ENCODE data around the gene RAB29. TPM values are rescaled to one million over a fixed set of nuclear protein-coding genes. Genes with fewer than 3 reads are reported as not detected.
"Not testable (repeated sequence)": the region's sequence is repeated elsewhere in the genome, so short reads cannot be mapped to it uniquely, and the experiment has no call there.

RAB29 gene
- total and polyA plus RNA-seq, 2 donors, result 11.3 to 18.8 TPM

DNA sequence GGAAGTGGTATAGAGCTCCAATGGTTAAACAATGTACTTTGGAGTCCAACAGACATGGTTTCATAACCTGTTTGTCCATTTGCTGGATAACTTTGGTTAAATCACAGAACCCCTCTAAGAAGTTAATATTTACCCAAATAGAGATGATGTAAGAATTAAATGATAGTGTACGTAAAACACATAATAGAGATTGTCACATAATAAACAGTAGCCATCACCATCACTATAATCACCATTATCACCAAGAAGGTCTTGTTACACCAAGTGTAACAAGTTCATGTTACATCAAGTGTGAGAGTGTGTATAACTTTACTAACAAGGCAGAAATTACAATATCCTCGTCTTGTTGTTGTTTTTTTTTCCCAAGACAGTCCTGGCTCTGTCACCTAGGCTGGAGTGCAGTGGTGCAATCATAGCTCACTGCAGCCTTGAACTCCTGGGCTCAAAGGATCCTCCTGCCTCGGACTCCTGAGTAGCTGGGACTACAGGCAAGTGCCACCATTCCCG is 48.6 kb downstream of the RAB29 start:
- Histone ChIP-seq H3K27ac (ENCODE audit: low read depth in 1 of 2, low read length in 1 of 2) (no peak overlapping the region), H3K36me3 (ENCODE audit: control insufficient read depth in 2 of 2, insufficient read depth in 2 of 2, low read length in 1 of 2) (peaks cover 14 to 70% of the 10 kb centered on the region in 2 donors), H3K27me3 (ENCODE audit: control insufficient read depth in 2 of 2, insufficient read depth in 1 of 2, low read length in 1 of 2) (no peaks in the 10 kb centered on the region), H3K4me3 (ENCODE audit: low read length in 2 of 2) (no peak overlapping the region), H3K9me3 (ENCODE audit: control insufficient read depth in 2 of 2, insufficient read depth in 1 of 2, low read length in 1 of 2) (no peaks in the 10 kb centered on the region), H3K4me1 (ENCODE audit: control insufficient read depth in 2 of 2, insufficient read depth in 2 of 2, low read length in 2 of 2) (no peaks in the 10 kb centered on the region)
- 99% methylated on average over 4 of the region's 4 CpGs for WGBS
- no peak for DNase-seq (ENCODE audit: low read depth in 6 of 9, low spot score in 9 of 9)

DNA sequence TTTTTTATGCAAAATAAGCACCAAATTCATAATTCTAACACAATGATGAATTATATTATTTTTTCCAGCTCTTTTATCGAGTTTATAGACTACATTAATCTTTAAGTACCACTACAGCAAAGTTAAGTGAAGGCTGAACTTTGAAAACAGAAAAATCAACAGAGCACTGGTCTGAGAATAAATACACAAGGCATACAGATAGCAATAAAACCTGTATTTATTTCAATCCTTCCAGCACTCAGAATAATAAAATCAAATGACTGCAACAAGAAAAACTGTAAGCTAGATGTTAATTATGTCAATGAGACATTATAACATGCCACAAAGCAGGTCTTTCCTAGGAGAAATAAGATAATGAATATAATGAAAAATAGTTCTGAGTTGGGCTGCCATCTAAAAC is 49.8 kb downstream of the RAB29 start:
- H3K4me3 ChIP-seq (ENCODE audit: low read length in 2 of 2), result no peak overlapping the region
- no peak for DNase-seq (ENCODE audit: low read depth in 6 of 9, low spot score in 9 of 9)
- H3K36me3 ChIP-seq (ENCODE audit: control insufficient read depth in 2 of 2, insufficient read depth in 2 of 2, low read length in 1 of 2), result peaks cover 14 to 79% of the 10 kb centered on the region in 2 donors
- H3K4me1 ChIP-seq (ENCODE audit: control insufficient read depth in 2 of 2, insufficient read depth in 2 of 2, low read length in 2 of 2), result no peaks in the 10 kb centered on the region
- no peaks in the 10 kb centered on the region for H3K9me3 ChIP-seq (ENCODE audit: control insufficient read depth in 2 of 2, insufficient read depth in 1 of 2, low read length in 1 of 2)
- no peak overlapping the region for H3K27ac ChIP-seq (ENCODE audit: low read depth in 1 of 2, low read length in 1 of 2)
- no peaks in the 10 kb centered on the region for H3K27me3 ChIP-seq (ENCODE audit: control insufficient read depth in 2 of 2, insufficient read depth in 1 of 2, low read length in 1 of 2)
- whole genome bisulfite sequencing, result 97% methylated on average over 1 of the region's 1 CpG

DNA sequence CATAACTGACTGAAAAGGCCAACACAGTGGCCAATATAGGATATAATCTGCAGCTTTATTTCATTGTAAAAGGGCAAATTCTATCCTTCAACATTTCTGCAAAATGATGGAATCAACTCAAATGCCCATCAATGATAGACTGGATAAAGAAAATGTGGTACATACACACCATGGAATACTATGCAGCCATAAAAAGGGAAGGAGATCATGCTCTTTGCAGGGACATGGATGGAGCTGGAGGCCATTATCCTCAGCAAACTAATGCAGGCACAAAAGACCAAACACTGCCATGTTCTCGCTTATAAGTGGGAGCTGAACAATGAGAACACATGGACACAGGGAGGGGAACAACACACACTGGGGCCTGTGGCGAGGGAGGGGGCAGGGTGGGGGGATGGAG is 54.5 kb downstream of the RAB29 start:
- H3K4me3 ChIP-seq (ENCODE audit: low read length in 2 of 2); DNase-seq (ENCODE audit: low read depth in 6 of 9, low spot score in 9 of 9); H3K27ac ChIP-seq (ENCODE audit: low read depth in 1 of 2, low read length in 1 of 2); H3K27me3 ChIP-seq (ENCODE audit: control insufficient read depth in 2 of 2, insufficient read depth in 1 of 2, low read length in 1 of 2); H3K4me1 ChIP-seq (ENCODE audit: control insufficient read depth in 2 of 2, insufficient read depth in 2 of 2, low read length in 2 of 2); H3K9me3 ChIP-seq (ENCODE audit: control insufficient read depth in 2 of 2, insufficient read depth in 1 of 2, low read length in 1 of 2): not testable (repeated sequence)
- peaks cover 30 to 92% of the 10 kb centered on the region in 2 donors for H3K36me3 ChIP-seq (ENCODE audit: control insufficient read depth in 2 of 2, insufficient read depth in 2 of 2, low read length in 1 of 2)
- 98% methylated on average over 2 of the region's 2 CpGs for WGBS

DNA sequence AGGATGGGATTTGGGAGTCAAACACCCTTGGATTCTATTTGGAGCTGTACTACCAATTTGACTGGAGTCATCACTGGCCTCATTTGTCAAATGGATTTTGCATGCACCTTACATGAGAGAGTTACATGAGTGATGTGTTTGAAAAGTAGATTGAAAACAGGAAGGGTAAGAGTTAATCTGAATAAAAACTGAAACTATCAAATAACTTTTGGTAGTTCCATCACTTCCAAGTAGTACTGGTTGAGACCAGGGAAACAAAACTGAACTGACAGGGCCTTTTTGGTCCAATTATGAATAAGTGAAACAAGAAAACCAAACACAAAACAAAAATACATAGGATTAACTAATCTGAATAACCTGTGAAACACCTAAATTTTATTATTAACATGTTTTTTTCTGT is 55.5 kb downstream of the RAB29 start:
- no peak for DNase-seq (ENCODE audit: low read depth in 6 of 9, low spot score in 9 of 9)
- Histone ChIP-seq H3K4me1 (ENCODE audit: control insufficient read depth in 2 of 2, insufficient read depth in 2 of 2, low read length in 2 of 2) (no peaks in the 10 kb centered on the region), H3K36me3 (ENCODE audit: control insufficient read depth in 2 of 2, insufficient read depth in 2 of 2, low read length in 1 of 2) (peaks cover 36 to 92% of the 10 kb centered on the region in 2 donors), H3K27ac (ENCODE audit: low read depth in 1 of 2, low read length in 1 of 2) (no peak overlapping the region), H3K9me3 (ENCODE audit: control insufficient read depth in 2 of 2, insufficient read depth in 1 of 2, low read length in 1 of 2) (no peaks in the 10 kb centered on the region), H3K27me3 (ENCODE audit: control insufficient read depth in 2 of 2, insufficient read depth in 1 of 2, low read length in 1 of 2) (no peaks in the 10 kb centered on the region), H3K4me3 (ENCODE audit: low read length in 2 of 2) (no peak overlapping the region)

DNA sequence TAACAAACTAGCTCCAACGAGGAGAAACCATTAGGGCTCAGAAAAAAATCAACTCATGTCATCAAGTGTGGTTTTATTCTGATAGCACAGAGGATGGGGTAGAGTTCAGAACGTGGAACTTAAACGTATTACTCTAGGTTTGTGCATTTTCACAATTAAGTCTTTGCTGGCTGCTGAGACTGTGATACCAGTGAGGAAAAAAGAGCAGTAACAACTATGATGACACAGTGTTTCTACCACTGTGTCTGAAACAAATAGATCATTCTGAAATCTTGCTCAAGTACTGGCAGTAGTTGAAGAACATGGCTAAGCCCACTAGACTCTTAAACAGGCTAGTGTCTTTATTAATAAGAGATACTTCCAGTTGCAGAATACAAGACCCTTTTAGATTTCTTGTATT is 56.3 kb downstream of the RAB29 start:
- Histone ChIP-seq H3K4me3 (ENCODE audit: low read length in 2 of 2) (no peak overlapping the region), H3K4me1 (ENCODE audit: control insufficient read depth in 2 of 2, insufficient read depth in 2 of 2, low read length in 2 of 2) (no peaks in the 10 kb centered on the region), H3K9me3 (ENCODE audit: control insufficient read depth in 2 of 2, insufficient read depth in 1 of 2, low read length in 1 of 2) (no peaks in the 10 kb centered on the region), H3K27me3 (ENCODE audit: control insufficient read depth in 2 of 2, insufficient read depth in 1 of 2, low read length in 1 of 2) (no peaks in the 10 kb centered on the region), H3K36me3 (ENCODE audit: control insufficient read depth in 2 of 2, insufficient read depth in 2 of 2, low read length in 1 of 2) (peaks cover 34 to 93% of the 10 kb centered on the region in 2 donors), H3K27ac (ENCODE audit: low read depth in 1 of 2, low read length in 1 of 2) (no peak overlapping the region)
- WGBS, result 95% methylated on average over 3 of the region's 3 CpGs
- no peak for DNase-seq (ENCODE audit: low read depth in 6 of 9, low spot score in 9 of 9)

Other genes starting within 250 kb of the RAB29 start
- 20.2 TPM for gene ELK4, start 143.5 kb downstream of the RAB29 start, total RNA-seq
- gene ELK4, start 143.5 kb downstream of the RAB29 start, polyA plus RNA-seq, result 14.3 TPM
- gene SLC45A3, start 95.0 kb downstream of the RAB29 start, total RNA-seq, result 0.94 TPM
- 0.94 TPM for gene SLC45A3, start 95.0 kb downstream of the RAB29 start, polyA plus RNA-seq
- gene NUCKS1, start 25.3 kb downstream of the RAB29 start, total RNA-seq, result 149 TPM
- 71.8 TPM for gene NUCKS1, start 25.3 kb downstream of the RAB29 start, polyA plus RNA-seq
- 3.7 TPM for gene SLC41A1, start 37.7 kb upstream of the RAB29 start, total RNA-seq
- gene SLC41A1, start 37.7 kb upstream of the RAB29 start, polyA plus RNA-seq, result 7.8 TPM
- 0.09 TPM for gene PM20D1, start 74.7 kb upstream of the RAB29 start, total RNA-seq
- 0.41 TPM for gene PM20D1, start 74.7 kb upstream of the RAB29 start, polyA plus RNA-seq
- 0.09 TPM for gene SLC26A9, start 168.0 kb upstream of the RAB29 start, total RNA-seq
- 0.41 TPM for gene SLC26A9, start 168.0 kb upstream of the RAB29 start, polyA plus RNA-seq
- gene RAB7B, start 227.9 kb upstream of the RAB29 start, total RNA-seq, result 8.6 TPM
- gene RAB7B, start 227.9 kb upstream of the RAB29 start, polyA plus RNA-seq, result 6.4 TPM
- 1.4 TPM for gene CTSE, start 248.4 kb upstream of the RAB29 start, total RNA-seq
- 3.1 TPM for gene CTSE, start 248.4 kb upstream of the RAB29 start, polyA plus RNA-seq

Data from thymus (tissue), 11 donors.